MCF 10A (cell line): ENCODE data around the gene KLK1. TPM values are rescaled to one million over a fixed set of nuclear protein-coding genes. Genes with fewer than 3 reads are reported as not detected.
"Not testable (repeated sequence)": the region's sequence is repeated elsewhere in the genome, so short reads cannot be mapped to it uniquely, and the experiment has no call there.

Source experiments
- BruUV-seq: library from RNA; stranded (reverse); fragments of 400-500 nt; replicated peaks from 2 replicates; lab custom pipeline; 2021; lab: Mats Ljungman, UMichigan
- CTCF ChIA-PET: fragments of 300-600 bp; sonication (Branson Sonifier 250); formaldehyde crosslinking; extraction: SDS; loops from one replicate; lab custom pipeline; 2021; ENCODE audit warnings: antibody characterized with exemption, inconsistent platforms; lab: Yijun Ruan, JAX
- POLR2A ChIA-PET: fragments of 300-600, 350-650 bp; sonication (Branson Sonifier 250); formaldehyde crosslinking; extraction: SDS; loops from one replicate; lab custom pipeline; 2020; ENCODE audit warnings: antibody characterized with exemption, inconsistent platforms; lab: Yijun Ruan, JAX
- DNase-seq: peaks from one replicate; pipeline ENCODE4 v3.0.0-alpha.2; 2018; ENCODE audit not compliant: unreplicated experiment
- H3K27ac Mint-ChIP-seq: one replicate; pipeline ENCODE4 v1.8.0; 2022; ENCODE audit warnings: mild to moderate bottlenecking, low read depth, mixed read lengths; ENCODE audit not compliant: unreplicated experiment
- H3K27me3 Mint-ChIP-seq: one replicate; pipeline ENCODE4 v1.8.0; 2022; ENCODE audit warnings: mixed read lengths; ENCODE audit not compliant: insufficient read depth, unreplicated experiment
- H3K36me3 Mint-ChIP-seq: one replicate; pipeline ENCODE4 v1.8.0; 2022; ENCODE audit warnings: mild to moderate bottlenecking, moderate library complexity, mixed read lengths; ENCODE audit not compliant: insufficient read depth, unreplicated experiment
- H3K4me1 Mint-ChIP-seq: one replicate; pipeline ENCODE4 v1.8.0; 2022; ENCODE audit warnings: mixed read lengths; ENCODE audit not compliant: insufficient read depth, unreplicated experiment
- H3K4me3 Mint-ChIP-seq: one replicate; pipeline ENCODE4 v1.8.0; 2022; ENCODE audit warnings: mild to moderate bottlenecking, moderate library complexity, mixed read lengths; ENCODE audit not compliant: unreplicated experiment
- H3K9me3 Mint-ChIP-seq: one replicate; pipeline ENCODE4 v1.8.0; 2022; ENCODE audit warnings: mixed read lengths; ENCODE audit not compliant: unreplicated experiment
- CTCF ChIP-seq: fragments of 200-600 bp; IDR thresholded peaks from one replicate; pipeline ENCODE4 v1.8.0; 2022; ENCODE audit warnings: antibody characterized with exemption, mild to moderate bottlenecking; ENCODE audit not compliant: unreplicated experiment
- intact Hi-C: fragments of 100-400 bp; cut with micrococcal nuclease; formaldehyde crosslinking; loops from 2 replicates; pipeline ENCODE4 v1.14.1; 2022
- total RNA-seq: library from RNA; stranded (reverse); gene quantifications from 2 replicates; pipeline ENCODE4 v1.2.3, GENCODE V29; 2022

Gene KLK1
- total RNA-seq, 1 experiment from 2014 or later, result 0.84 TPM

DNA sequence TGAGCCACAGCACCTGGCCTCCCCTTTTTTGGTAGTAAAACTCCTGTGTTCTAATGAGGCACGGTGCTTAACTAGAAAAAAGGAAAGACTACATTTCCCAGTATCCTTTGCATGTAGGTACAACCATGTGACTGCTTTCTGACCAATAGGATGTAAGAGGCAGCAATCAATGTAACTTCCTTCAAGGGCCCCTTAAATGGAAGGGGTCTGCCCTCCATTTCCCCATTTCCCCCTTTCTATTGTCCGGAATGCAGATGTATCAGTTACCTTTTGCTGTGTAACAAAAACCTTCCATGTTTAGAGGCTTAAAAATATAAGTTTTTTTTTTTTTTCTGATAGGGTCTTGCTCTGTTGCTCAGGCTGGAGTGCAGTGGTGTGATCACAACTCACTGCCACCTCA is 51.1 kb downstream of the KLK1 start:
- BruUV-seq, result no TSS peak
- no peak for DNase-seq
- intact Hi-C loops, result no loop called here
- H3K4me3 Mint-ChIP-seq, result no peak overlapping the region
- H3K9me3 Mint-ChIP-seq, result no peaks in the 10 kb centered on the region
- no peak for TF ChIP-seq CTCF
- POLR2A ChIA-PET, result interaction anchor here (0.8 kb wide), 1 partner anchor 1398 kb away, joined by 3 read pairs; no protein-coding TSS in a partner anchor
- CTCF ChIA-PET, result no interaction called here
- H3K27me3 Mint-ChIP-seq, result peaks cover 8% of the 10 kb centered on the region
- H3K4me1 Mint-ChIP-seq, result peaks cover 1% of the 10 kb centered on the region
- no peak overlapping the region for H3K27ac Mint-ChIP-seq
- no peaks in the 10 kb centered on the region for H3K36me3 Mint-ChIP-seq

- Mint-ChIP-seq H3K9me3 (no peaks in the 10 kb centered on the region), H3K27me3 (no peaks in the 10 kb centered on the region), H3K36me3 (no peaks in the 10 kb centered on the region), H3K27ac (no peak overlapping the region), H3K4me1 (peaks cover 5% of the 10 kb centered on the region), H3K4me3 (no peak overlapping the region)
- TF ChIP-seq CTCF, result no peak
- no peak for DNase-seq
- no TSS peak for BruUV-seq
- intact Hi-C loops, result no loop called here
- POLR2A ChIA-PET, result no interaction called here
- CTCF ChIA-PET, result no interaction called here
Measured at GRCh38 chr19:50770888-50771287, 52.7 kb downstream of the KLK1 start.

DNA sequence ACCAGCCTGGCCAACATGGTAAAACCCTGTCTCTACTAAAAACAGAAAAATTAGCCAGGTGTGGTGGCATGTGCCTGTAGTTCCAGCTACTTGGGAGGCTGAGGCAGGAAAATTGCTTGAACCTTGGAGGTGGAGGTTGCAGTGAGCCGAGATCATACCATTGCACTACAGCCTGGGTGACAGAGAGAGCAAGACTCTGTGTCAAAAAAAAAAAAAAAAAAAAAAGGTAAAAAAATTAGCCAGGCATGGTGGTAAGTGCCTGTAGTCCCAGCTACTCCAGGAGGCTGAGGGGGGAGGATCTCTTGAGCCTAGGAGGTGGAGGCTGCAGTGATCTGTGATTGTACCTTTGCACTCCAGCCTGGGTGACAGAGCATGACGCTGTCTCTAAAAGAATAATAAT is 53.4 kb downstream of the KLK1 start, which contains the start of gene GPR32:
TSS of gene GPR32 (plus strand) at position 301 of the 400 bp plus-strand sequence. CDS start 137 bp downstream, outside the sequence.
- H3K27me3 Mint-ChIP-seq, H3K9me3 Mint-ChIP-seq, H3K27ac Mint-ChIP-seq, intact Hi-C loops, H3K4me1 Mint-ChIP-seq, POLR2A ChIA-PET, DNase-seq, BruUV-seq, H3K4me3 Mint-ChIP-seq, H3K36me3 Mint-ChIP-seq: not testable (repeated sequence)
- CTCF ChIA-PET, result interaction anchor here (0.7 kb wide), 1 partner anchor 100 kb away, joined by 3 read pairs; no protein-coding TSS in a partner anchor

Other genes with a start within 250 kb of the KLK1 start
- not detected in 2 replicates for gene SYT3, start 183.9 kb downstream of the KLK1 start, total RNA-seq
- gene C19orf81, start 174.3 kb downstream of the KLK1 start, total RNA-seq, result not detected in 2 replicates
- 0.10 and 0.44 TPM in 2 replicates for gene SHANK1, start 104.0 kb downstream of the KLK1 start, total RNA-seq
- 2.4 and 2.8 TPM in 2 replicates for gene CLEC11A, start 100.4 kb downstream of the KLK1 start, total RNA-seq
- gene GPR32, start 53.3 kb downstream of the KLK1 start, total RNA-seq, result not detected in 2 replicates
- not detected in 2 replicates for gene ACP4, start 33.4 kb downstream of the KLK1 start, total RNA-seq
- gene KLK15, start 9.8 kb upstream of the KLK1 start, total RNA-seq, result not detected in 2 replicates
- not detected in 2 replicates for gene KLK3, start 31.1 kb upstream of the KLK1 start, total RNA-seq
- gene KLK2, start 49.7 kb upstream of the KLK1 start, total RNA-seq, result not detected in 2 replicates
- gene KLK4, start 87.6 kb upstream of the KLK1 start, total RNA-seq, result not detected in 2 replicates
- gene KLK5, start 129.3 kb upstream of the KLK1 start, total RNA-seq, result 0.19 TPM in 1 of 2 replicates, not detected in the other
- gene KLK6, start 145.8 kb upstream of the KLK1 start, total RNA-seq, result not detected in 2 replicates
- not detected in 2 replicates for gene KLK7, start 160.1 kb upstream of the KLK1 start, total RNA-seq
- gene KLK8, start 177.8 kb upstream of the KLK1 start, total RNA-seq, result not detected in 2 replicates
- not detected in 2 replicates for gene KLK10, start 195.9 kb upstream of the KLK1 start, total RNA-seq
- gene KLK11, start 202.8 kb upstream of the KLK1 start, total RNA-seq, result not detected in 2 replicates
- not detected in 2 replicates for gene KLK12, start 211.2 kb upstream of the KLK1 start, total RNA-seq
- gene KLK13, start 241.3 kb upstream of the KLK1 start, total RNA-seq, result not detected in 2 replicates